HEK293T (cell line): ENCODE results near the gene KRT84.

Experiments used
- CTCF ChIA-PET: fragments of 350-600 bp; formaldehyde crosslinking; extraction: SDS; loops from one replicate; lab custom pipeline; 2021; ENCODE audit warnings: antibody characterized with exemption, inconsistent platforms; lab: Yijun Ruan, JAX
- POLR2A ChIA-PET: fragments of 350-600 bp; formaldehyde crosslinking; extraction: SDS; loops from one replicate; lab custom pipeline; 2020; ENCODE audit warnings: antibody characterized with exemption, inconsistent platforms; lab: Yijun Ruan, JAX
- DNase-seq: peaks from one replicate; pipeline ENCODE4 v3.0.0; 2012; ENCODE audit warnings: mixed read lengths; ENCODE audit errors: extremely low spot score
- ARNT ChIP-seq: fragments of 450-650 bp; IDR thresholded peaks from 2 replicates; pipeline ENCODE4 v1.6.1; 2017; ENCODE audit warnings: mild to moderate bottlenecking
- BHLHE40 ChIP-seq: fragments of 450-650 bp; IDR thresholded peaks from 2 replicates; pipeline ENCODE4 v1.6.1; 2016; ENCODE audit warnings: mild to moderate bottlenecking, moderate library complexity, borderline replicate concordance
- CTBP1 ChIP-seq: fragments of 450-650 bp; IDR thresholded peaks from 2 replicates; pipeline ENCODE4 v1.6.1; 2016; ENCODE audit warnings: borderline replicate concordance
- ELF4 ChIP-seq: fragments of 450-650 bp; IDR thresholded peaks from 2 replicates; pipeline ENCODE4 v1.6.1; 2017; ENCODE audit warnings: antibody characterized with exemption
- FOXA1 ChIP-seq: fragments of 450-650 bp; IDR thresholded peaks from 2 replicates; pipeline ENCODE4 v1.6.1; 2016; ENCODE audit warnings: mild to moderate bottlenecking
- FOXK2 ChIP-seq: fragments of 450-650 bp; IDR thresholded peaks from 2 replicates; pipeline ENCODE4 v1.6.1; 2016; ENCODE audit warnings: mild to moderate bottlenecking
- FOXM1 ChIP-seq: fragments of 450-650 bp; IDR thresholded peaks from 2 replicates; pipeline ENCODE4 v1.6.1; 2017; ENCODE audit warnings: mild to moderate bottlenecking, borderline replicate concordance
- HDGF ChIP-seq: fragments of 450-650 bp; IDR thresholded peaks from 2 replicates; pipeline ENCODE4 v1.6.1; 2017; ENCODE audit warnings: antibody characterized with exemption, borderline replicate concordance
- L3MBTL2 ChIP-seq: fragments of 450-650 bp; conservative IDR thresholded peaks from 2 replicates; pipeline ENCODE4 v1.6.1; 2016; ENCODE audit warnings: mild to moderate bottlenecking
- LEF1 ChIP-seq: fragments of 450-650 bp; IDR thresholded peaks from 2 replicates; pipeline ENCODE4 v1.6.1; 2017; ENCODE audit warnings: mild to moderate bottlenecking, borderline replicate concordance
- NFRKB ChIP-seq: fragments of 450-650 bp; IDR thresholded peaks from 2 replicates; pipeline ENCODE4 v1.6.1; 2016; ENCODE audit warnings: mild to moderate bottlenecking, moderate library complexity
- SP1 ChIP-seq: fragments of 450-650 bp; IDR thresholded peaks from 2 replicates; pipeline ENCODE4 v1.6.1; 2017
- SUZ12 ChIP-seq: fragments of 450-650 bp; IDR thresholded peaks from 2 replicates; pipeline ENCODE4 v1.6.1; 2016; ENCODE audit warnings: mild to moderate bottlenecking
- TARDBP ChIP-seq: fragments of 450-650 bp; IDR thresholded peaks from 2 replicates; pipeline ENCODE4 v1.6.1; 2016
- ZNF384 ChIP-seq: fragments of 450-650 bp; IDR thresholded peaks from 2 replicates; pipeline ENCODE4 v1.6.1; 2016
- TF ChIP-seq, protein P1 (sequence below): fragments of 450-650 bp; IDR thresholded peaks from 2 replicates; pipeline ENCODE4 v1.6.1; 2016

The KRT84 gene, protein sequence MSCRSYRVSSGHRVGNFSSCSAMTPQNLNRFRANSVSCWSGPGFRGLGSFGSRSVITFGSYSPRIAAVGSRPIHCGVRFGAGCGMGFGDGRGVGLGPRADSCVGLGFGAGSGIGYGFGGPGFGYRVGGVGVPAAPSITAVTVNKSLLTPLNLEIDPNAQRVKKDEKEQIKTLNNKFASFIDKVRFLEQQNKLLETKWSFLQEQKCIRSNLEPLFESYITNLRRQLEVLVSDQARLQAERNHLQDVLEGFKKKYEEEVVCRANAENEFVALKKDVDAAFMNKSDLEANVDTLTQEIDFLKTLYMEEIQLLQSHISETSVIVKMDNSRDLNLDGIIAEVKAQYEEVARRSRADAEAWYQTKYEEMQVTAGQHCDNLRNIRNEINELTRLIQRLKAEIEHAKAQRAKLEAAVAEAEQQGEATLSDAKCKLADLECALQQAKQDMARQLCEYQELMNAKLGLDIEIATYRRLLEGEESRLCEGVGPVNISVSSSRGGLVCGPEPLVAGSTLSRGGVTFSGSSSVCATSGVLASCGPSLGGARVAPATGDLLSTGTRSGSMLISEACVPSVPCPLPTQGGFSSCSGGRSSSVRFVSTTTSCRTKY

DNA sequence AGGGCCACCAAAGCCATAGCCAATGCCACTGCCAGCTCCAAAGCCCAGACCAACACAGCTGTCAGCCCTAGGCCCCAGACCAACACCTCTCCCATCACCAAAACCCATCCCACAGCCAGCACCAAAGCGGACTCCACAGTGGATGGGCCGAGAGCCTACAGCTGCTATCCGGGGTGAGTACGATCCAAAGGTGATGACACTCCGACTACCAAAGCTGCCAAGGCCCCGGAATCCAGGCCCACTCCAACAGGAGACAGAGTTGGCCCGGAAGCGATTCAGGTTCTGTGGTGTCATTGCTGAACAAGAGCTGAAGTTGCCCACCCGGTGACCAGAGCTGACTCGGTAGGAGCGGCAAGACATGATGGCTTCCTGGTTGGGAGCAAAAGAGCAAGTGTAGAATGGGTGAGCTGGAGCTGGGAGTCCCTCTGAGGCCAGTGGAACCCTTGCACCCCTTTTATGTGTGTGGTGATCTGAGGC is at the start of gene KRT84:
Gene KRT84 (minus strand): TSS at position 427 of the 477 bp plus-strand sequence. CDS start 67 bp downstream, at position 360.
- TF ChIP-seq NFRKB: no peak
- TF ChIP-seq FOXK2: no peak
- TF ChIP-seq CTBP1: no peak
- TF ChIP-seq ZNF384: no peak
- no peak for TF ChIP-seq HDGF
- no peak for TF ChIP-seq LEF1
- TF ChIP-seq SP1: no peak
- TF ChIP-seq, protein P1, sequence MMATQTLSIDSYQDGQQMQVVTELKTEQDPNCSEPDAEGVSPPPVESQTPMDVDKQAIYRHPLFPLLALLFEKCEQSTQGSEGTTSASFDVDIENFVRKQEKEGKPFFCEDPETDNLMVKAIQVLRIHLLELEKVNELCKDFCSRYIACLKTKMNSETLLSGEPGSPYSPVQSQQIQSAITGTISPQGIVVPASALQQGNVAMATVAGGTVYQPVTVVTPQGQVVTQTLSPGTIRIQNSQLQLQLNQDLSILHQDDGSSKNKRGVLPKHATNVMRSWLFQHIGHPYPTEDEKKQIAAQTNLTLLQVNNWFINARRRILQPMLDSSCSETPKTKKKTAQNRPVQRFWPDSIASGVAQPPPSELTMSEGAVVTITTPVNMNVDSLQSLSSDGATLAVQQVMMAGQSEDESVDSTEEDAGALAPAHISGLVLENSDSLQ: no peak
- no peak for TF ChIP-seq ARNT
- TF ChIP-seq FOXA1: no peak
- DNase-seq: no peak
- ChIA-PET CTCF (interaction anchor here (0.7 to 1.5 kb wide), 3 partner anchors 13 to 494 kb away, joined by 3 to 4 read pairs (median 3); no protein-coding TSS in a partner anchor), POLR2A (no interaction called here)

DNA sequence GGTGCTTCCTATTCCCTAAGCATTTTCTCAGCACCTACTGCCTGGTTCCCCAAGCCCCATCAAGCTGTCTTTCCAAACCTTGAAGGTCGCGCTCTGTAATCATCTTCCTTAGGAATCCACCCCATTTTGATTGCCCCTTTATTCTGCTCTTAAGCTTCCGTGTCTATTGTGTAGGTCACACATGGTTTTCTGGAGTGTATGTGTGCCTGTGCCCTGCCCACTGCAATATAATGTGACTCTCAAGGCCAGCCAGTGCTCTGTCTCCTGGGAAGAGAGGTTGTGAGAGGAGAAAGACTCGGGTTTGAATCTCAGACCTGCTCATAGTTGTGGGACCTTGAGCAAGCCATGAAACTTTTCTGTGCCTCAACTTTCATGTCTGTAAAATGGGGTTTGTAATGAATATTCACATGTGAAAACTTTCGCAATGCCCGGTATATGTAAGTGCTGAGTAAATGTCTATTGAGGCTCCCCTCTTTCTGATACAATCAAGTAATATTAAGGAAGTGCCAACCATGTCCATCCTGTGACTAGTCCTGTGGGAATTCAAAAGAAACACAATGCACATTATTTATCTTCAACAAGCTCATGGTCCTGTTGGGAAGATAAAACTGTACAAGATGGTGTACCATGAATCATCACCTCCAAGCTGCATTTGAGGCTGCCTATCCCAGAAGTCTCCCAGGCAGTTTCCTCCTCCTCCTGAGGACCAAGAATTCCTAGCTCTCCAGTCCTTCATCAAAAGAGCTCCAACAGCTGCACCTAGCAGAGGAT is 49.5 kb upstream of the KRT84 start:
- no peak for TF ChIP-seq ARNT
- no peak for TF ChIP-seq L3MBTL2
- TF ChIP-seq, protein P1: no peak
- no peak for TF ChIP-seq FOXM1
- TF ChIP-seq FOXA1: no peak
- no peak for TF ChIP-seq SUZ12
- no peak for TF ChIP-seq BHLHE40
- no peak for TF ChIP-seq ELF4
- no peak for TF ChIP-seq LEF1
- no peak for TF ChIP-seq NFRKB
- no peak for TF ChIP-seq FOXK2
- TF ChIP-seq CTBP1: no peak
- TF ChIP-seq SP1: no peak
- POLR2A ChIA-PET: no interaction called here
- no peak for DNase-seq
- CTCF ChIA-PET: interaction anchor here (1.4 kb wide), 1 partner anchor 22 kb away, joined by 3 read pairs; no protein-coding TSS in a partner anchor

DNA sequence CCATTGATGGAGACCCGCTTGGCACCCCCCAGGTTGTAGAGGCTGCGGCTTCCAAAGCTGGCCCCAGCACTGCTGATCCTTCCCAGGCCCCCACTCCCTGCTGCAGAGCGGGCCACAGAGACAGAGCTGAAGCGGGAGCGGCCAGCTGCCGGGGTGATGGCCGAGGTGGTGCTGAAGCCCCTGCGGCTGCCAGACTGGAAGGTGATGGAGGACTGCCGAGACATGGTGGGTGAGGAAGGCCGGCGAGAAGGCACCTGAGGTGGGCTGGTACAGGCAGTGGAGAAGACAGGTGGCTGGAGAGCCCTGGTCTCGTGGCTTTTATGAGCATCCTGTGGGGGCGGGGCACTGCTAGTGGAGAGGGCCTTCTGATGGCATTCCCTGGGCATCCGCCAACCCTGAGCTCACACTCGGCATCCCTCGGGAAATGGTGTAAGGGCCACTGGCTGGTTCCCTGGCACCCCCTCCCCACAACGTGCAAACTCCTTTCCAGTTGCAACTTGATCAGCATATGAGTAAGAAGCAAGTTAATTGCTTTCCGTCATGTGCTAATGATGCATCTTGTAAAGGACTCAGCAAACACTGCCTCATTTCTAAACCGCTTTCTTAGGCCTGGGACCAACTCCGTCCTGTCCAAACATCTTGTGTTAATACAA is 48.8 kb upstream of the KRT84 start, which contains the start of gene KRT75:
Gene KRT75 (minus strand): TSS at position 291 of the 653 bp plus-strand sequence. CDS start 67 bp downstream, at position 224.
- CTCF ChIA-PET: no interaction called here
- POLR2A ChIA-PET: no interaction called here
- no peak for DNase-seq
- TF ChIP-seq TARDBP (no peak), NFRKB (no peak), FOXK2 (no peak), BHLHE40 (no peak), ARNT (no peak), L3MBTL2 (no peak), ZNF384 (no peak), LEF1 (no peak), SUZ12 (no peak), SP1 (no peak), HDGF (no peak), FOXM1 (no peak), FOXA1 (no peak), ELF4 (no peak), CTBP1 (no peak)
- TF ChIP-seq, protein P1: no peak

DNA sequence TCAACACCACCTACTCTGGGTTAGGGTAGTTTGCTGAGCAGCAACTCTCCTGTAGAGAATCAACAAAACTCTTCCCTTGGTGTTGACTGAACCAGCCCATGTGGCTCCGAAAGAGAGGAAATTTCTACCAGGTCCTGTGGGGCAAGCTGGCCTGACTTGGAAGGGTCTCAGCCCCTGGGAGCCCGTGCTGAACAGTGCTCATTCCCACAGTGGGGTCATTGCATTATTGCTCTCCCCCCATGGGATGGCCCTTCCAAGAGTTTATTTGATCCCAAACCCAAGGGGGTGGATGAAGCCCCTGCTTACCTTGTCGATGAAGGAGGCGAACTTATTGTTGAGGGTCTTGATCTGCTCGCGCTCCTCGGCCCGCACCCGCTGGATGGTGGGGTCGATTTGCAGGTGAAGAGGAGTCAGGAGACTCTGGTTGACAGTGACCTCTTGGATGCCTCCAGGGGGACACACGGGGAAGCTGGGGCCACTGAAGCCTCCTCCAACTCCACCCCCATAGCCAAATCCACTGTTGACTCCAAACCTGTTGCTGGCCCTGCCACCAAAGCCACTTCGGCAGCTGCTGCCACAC is 48.1 kb upstream of the KRT84 start:
- DNase-seq: no peak
- POLR2A ChIA-PET: no interaction called here
- CTCF ChIA-PET: no interaction called here
- TF ChIP-seq TARDBP (no peak), ZNF384 (no peak), SP1 (no peak), NFRKB (no peak), SUZ12 (no peak), ELF4 (no peak), L3MBTL2 (no peak), FOXM1 (no peak), FOXK2 (no peak), ARNT (no peak), LEF1 (no peak)
- TF ChIP-seq, protein P1: no peak
